GM12891 (cell line): Measurements from ENCODE around the gene DIABLO.
"Not testable (repeated sequence)": the region's sequence is repeated elsewhere in the genome, so short reads cannot be mapped to it uniquely, and the experiment has no call there.

Experiments
- POLR2A ChIP-seq: IDR thresholded peaks from 2 replicates; pipeline ENCODE4 v1.6.1; 2011; ENCODE audit warnings: low read depth, low read length, control low read depth
- POLR2AphosphoS5 ChIP-seq: IDR thresholded peaks from 2 replicates; pipeline ENCODE4 v1.6.1; 2011; ENCODE audit warnings: low read depth, low read length, control low read depth

- TF ChIP-seq POLR2A, POLR2AphosphoS5: not testable (repeated sequence)
These were observed 34.9 kb upstream of the DIABLO start for GRCh38 chr12:122260735-122261134.
